HG03575 (cell line): ENCODE data around the gene NUDT3.
A peak's percentile ranks its signal among the peaks of the same experiment; 100 is the strongest.

ENCODE experiments used
- ATAC-seq: cut with Tn5 transposase; IDR thresholded peaks from one replicate; pipeline ENCODE4 v1.9.1; 2021; ENCODE audit not compliant: unreplicated experiment, insufficient number of reproducible peaks, low FRiP score; ENCODE audit errors: extremely low read depth

NUDT3 gene

DNA sequence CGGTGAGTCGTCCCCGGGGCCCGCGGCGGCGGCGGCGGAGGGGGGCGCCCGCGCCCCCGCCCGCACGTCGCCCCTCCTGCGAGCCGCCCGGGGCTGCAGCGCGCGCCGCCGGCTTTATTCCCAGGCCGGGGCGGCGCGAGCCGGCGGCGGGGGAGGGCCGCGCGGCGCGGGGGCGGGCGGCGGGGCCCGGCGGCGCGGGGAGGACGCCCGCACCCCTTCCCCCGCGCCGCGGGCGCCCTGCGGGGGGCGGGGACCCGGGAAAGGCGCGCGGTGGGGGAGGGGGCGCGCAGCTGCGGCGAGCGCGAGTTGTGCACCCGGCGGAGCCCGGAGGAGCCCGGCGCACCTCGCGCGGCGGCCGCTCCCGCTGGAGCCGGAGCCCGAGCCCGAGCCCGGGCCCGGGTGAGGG is 155.2 kb downstream of the NUDT3 start:
- ATAC-seq: no peak

DNA sequence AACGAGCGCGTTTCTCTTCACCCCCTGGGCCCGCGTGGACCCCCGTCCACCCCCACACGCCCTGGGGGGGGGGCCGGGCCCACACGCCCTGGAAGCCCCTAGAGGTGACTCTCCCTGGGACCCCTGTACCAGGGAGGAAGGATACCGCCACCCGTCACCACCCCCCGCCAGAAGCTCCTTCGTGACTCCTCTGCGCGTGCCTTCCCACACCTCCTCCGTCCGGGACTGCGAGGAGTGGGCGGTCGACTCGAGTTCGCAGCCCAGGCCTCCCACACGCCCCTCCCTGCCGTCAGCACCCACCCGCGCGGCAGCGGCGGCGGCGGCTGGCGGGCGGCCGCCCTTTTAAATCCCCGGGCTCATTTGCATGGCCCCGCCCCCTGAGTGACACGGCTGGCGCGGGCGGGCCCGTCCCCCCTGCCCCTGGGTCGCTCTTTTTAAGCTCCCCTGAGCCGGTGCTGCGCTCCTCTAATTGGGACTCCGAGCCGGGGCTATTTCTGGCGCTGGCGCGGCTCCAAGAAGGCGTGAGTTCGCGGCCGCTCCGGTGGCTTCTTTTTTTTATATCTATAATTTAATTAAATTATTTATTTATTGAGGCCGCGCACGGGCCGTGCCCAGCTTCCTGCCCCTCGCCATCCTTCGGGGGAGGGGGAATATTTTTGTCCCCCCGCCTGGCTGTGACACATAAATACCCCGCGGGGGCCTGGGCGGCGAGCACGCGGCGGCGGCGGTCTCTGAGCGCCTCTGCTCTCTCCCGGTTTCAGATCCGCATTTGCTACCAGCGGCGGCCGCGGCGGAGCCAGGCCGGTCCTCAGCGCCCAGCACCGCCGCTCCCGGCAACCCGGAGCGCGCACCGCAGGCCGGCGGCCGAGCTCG is 155.8 kb downstream of the NUDT3 start, which contains the start of gene HMGA1:
HMGA1 (plus strand) TSS at position 431 of the 873 bp plus-strand sequence. CDS start 3,908 bp downstream, outside the sequence.
- ATAC-seq: peak; percentile 27

DNA sequence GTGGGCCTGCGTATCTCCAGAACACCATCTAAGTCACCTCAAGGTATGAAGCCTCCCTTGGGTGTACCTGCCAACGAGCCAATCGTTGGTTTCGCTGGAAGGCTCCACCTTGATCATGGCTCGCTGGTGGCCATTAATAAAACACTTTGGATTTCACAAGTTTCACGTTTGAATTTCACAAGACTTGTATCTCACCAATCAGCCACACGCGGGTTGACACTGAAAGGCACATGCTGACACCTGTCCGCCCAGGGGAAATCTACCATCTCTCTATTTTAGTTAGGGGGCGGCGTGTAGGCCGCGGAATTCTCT is 156.4 kb downstream of the NUDT3 start:
- ATAC-seq: no peak

DNA sequence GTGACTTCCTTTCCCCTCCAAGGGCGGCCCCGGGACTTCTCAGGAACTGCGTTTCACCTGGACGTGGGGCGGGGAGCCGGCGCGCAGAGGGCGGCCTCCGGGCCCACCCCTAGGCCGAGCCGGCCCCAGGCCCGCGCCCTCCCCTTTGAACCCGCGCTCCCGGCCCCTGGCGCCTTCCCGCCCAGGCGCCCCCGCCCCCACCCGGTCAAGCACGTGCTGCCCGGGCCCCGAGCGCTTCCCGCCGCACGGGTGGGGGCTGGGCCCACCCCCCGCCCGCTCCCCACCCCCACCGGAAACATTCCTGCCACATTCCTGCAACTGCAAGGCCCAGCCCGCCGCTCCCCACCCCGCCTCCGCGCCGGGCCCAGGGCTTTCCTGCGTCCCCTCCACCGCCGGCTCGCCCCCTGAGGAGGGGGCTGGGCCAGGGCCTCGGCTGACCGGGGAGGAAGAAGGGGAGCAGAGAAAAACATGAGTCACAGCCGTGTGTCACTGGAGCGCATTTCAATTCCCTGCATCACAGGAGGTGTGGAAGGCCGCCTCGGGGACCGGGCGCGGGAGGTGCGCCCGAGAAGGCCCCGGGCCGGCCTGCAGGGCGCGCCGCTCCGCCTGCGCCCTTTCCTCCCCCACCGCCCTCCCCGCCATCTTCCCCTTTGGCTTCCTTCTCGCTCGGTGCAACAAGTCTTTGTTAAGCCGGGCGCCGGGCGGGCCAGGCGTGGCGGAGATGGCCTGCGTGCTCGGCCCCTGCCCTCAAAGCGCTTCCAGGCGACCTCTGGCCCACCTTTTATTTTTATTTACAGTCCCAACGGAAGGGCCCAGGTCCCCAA is 156.9 kb downstream of the NUDT3 start:
- ATAC-seq: no peak

DNA sequence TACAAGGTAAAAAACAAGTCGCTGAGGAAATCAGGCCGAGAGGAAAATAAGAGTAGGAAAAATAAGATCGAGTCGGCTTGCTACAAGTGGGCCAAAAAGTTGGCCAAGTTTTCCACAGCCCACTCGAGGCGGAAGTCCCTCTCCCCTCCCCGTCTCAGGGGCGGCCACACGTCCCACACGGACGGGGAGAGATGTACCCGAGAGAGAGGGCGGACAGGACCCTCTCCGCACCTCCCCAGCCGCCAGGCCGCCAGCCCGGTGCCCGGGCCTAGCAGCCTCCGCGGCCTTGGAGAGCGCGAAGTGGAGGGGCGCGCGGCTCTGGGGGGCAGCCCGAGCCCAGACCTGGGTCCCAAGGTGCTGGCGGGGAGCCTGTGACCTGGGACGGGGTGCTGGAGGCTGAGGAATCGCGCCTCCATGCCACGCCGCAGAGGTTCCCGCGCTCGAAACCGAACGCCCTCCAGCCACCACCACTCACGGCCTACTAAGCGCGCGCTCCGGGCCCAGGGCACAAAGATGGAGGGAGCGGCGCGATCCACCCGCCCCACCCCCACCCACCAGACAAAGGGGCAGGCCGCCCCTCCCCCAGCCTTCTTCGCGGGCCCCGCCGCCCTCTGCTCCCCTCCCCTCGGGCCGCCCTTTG is 157.7 kb downstream of the NUDT3 start:
- no peak for ATAC-seq

DNA sequence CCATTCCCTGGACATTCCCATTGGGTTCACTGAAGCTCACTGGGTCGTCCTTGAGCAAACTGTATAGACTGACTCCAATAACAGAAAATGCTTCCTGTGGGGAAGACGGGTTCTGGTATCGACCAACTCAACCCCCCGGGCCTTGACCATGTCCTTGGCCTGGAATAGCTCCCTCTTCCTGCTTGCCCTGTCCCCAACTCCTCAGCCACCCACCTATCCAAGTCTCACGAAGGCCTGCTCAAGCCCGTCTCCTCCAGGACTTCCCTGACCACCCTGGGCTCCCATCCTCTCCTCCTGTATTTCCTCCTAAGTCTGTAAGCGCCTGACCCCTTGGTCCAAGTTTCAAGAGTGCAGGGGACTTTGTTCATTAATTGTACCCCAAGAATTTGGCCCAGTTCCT is 158.6 kb downstream of the NUDT3 start:
- no peak for ATAC-seq

DNA sequence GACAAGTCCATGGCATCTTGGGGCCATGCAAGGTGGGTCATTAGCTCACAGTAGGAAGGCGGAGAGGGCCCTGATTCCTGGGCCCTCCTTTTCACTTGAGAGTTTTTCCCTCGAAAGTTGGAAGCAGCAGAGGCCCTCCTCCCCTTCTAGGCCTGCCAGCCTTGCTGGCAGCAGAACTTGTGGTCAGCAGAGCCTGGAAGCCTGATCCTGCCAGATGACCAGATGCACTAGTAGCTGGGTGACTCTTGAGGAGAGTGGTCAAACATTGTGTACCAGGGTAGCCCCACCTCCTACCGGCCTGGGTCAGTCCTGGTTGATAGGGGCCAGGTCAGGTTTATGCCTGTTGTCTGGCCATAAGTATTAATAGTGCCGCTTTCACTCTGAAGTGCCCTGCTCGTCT is 159.6 kb downstream of the NUDT3 start:
- ATAC-seq: no peak

DNA sequence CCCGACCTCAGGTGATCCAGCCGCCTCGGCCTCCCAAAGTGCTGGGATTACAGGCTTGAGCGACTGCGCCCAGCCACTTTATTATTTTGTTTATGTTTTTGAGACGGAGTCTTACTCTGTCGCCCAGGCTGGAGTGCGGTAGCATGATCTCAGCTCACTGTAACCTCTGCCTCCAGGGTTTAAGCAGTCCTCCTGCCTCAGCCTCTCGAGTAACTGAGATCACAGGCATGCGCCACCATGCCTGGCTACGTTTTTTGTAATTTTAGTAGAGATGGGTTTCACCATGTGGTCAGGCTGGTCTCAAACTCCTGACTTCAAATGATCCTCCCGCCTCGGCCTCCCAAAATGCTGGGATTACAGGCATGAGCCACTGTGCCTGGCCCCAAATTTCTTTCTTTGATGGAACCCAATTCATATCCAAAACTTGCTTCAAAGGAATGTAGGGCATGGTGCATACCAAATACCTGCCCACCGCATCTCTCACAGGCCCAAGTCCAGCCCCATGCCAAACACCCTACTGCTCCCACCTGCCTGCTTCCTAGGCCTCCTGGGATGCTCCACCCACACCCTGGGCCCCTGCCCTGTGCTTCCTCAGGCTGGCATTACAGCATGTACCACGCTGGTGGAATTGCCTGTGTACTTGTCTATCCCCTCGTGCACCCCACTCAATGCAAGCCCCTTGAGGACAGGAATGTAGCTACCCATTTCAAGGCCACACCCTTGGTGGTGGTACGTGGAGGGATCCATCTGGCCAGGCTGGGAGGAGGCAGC is 160.7 kb downstream of the NUDT3 start:
- no peak for ATAC-seq

DNA sequence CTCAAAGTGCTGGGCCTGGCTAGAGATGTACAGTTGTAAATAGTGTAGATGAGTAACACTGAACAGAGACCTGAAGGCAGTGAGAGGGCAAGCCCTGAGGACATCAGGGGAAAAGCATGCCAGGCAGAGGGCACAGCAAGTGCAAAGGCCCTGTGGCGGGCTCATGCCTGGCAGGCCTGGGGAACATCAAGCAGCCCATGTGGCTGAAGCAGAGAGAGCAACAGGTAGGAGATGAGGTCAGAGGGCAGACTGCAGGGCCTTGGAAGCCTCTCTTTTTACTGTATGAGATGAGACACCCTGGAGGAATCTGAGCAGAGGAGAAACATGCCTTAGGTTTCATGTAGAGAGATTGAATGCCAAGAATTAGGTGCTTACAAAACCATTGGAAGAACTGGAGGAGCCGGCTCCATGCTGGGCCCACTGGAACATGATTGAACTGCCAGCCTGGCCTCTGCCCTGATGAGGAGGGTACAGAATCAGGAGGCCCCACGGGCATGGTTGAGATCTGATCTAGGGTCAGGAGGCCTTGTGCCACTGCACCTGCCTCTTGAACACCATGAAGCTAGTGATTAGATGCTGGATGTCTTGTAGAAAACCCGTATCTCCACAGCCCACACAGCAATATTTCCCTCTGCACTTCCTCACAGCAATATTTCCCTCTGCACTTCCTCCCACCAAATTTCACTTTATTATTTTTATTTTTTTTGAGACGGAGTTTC is 161.7 kb downstream of the NUDT3 start:
- no peak for ATAC-seq

DNA sequence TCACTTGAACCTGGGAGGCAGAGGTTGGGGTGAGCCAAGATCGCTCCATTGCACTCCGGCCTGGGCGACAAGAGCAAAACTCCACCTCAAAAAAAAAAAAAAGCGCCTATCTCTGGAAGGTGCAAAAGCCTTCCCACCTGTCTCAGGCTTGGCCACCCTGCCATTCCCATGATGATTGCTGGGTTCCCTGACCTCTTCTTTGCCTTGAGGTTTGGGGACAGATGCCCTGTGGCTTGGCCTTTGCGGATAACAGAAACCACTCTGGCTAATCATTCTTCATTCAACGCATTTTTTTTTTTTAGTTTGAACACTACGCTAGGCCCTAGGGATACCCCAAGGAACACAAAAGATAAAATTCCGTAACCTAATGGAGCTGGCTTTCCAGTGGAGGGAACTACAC is 162.6 kb downstream of the NUDT3 start:
- ATAC-seq: no peak
